SK-N-MC (cell line): Measurements from ENCODE around the gene CLDN22.

ENCODE experiments used
- DNase-seq: peaks from one replicate; pipeline ENCODE4 v3.0.0-alpha.2; 2011; ENCODE audit warnings: low read depth, low spot score
- H3K27ac ChIP-seq: fragments of 200-600 bp; sonication (generic); 2 replicates; pipeline ENCODE4 v1.5.1; 2016; ENCODE audit warnings: mixed run types
- H3K36me3 ChIP-seq: fragments of 200-600 bp; sonication (generic); 2 replicates; pipeline ENCODE4 v1.6.1; 2017; ENCODE audit warnings: antibody characterized with exemption, low read length, mixed read lengths; ENCODE audit not compliant: insufficient read depth
- H3K4me3 ChIP-seq: fragments of 200-600 bp; sonication (generic); 2 replicates; pipeline ENCODE4 v1.5.1; 2016
- H3K9ac ChIP-seq: fragments of 200-600 bp; sonication (generic); 2 replicates; pipeline ENCODE4 v1.8.0; 2017; ENCODE audit warnings: mixed run types, mixed read lengths; ENCODE audit not compliant: insufficient read length
- H3K9me3 ChIP-seq: fragments of 200-600 bp; sonication (generic); 2 replicates; pipeline ENCODE4 v1.6.1; 2017; ENCODE audit warnings: low read depth, mild to moderate bottlenecking, antibody characterized with exemption, low read length, moderate library complexity, mixed read lengths
- EZH2 ChIP-seq: fragments of 200-600 bp; sonication (generic); IDR thresholded peaks from one replicate; pipeline ENCODE4 v1.6.1; 2017; ENCODE audit warnings: antibody characterized with exemption
- FOXP2 ChIP-seq: optimal IDR thresholded peaks from 2 replicates; pipeline ENCODE3; 2011; ENCODE audit warnings: mild to moderate bottlenecking, moderate library complexity; ENCODE audit not compliant: insufficient read depth; ENCODE audit errors: extremely low read length, control extremely low read depth
- POLR2AphosphoS5 ChIP-seq: IDR thresholded peaks from 2 replicates; pipeline ENCODE4 v1.6.1; 2012; ENCODE audit warnings: mild to moderate bottlenecking, low read depth, low read length, borderline replicate concordance

The CLDN22 gene

DNA sequence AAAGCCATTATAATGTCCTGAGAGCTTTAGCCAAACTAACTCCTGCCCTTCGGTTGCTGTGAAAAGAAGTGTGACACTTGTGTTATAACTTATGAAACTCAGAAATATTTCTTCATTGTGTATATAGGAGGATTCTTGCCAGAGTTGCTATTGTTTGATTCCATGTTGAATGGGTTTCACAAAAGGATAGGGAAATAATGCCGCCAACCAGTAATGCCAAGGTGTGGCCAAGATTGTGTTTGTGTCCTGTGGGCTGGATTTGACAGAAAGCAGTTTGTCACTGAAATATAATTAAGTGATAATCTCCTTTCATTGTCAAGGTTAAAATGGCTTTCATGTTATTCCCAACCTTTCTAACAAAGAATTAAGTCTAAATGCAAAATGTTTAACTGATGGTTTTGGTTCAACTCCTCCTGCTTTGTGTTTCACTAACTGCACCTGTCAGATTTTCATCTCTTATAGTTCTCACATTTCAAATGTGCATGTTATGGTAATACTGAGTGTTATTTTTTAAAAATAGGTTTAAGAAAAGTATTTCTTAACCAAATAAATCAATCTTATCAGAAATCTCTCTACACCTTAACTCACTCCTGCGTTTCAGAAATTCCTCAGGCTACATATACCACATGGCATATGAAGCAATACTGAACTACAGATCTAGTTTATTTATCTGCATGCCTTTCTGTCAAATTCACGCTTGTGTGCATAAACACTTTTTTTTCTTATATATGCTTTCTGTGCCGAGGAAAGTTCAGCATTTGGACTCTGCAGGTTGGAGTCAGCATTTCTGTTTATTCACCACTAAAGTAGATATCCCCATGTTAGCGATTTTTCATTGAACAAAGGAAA lies at the start of gene CLDN22:
Gene CLDN22, minus strand, starts transcription at position 66 of the 849 bp plus-strand sequence. Its CDS starts 58 bp downstream, at position 8.
- TF ChIP-seq POLR2AphosphoS5 (no peak), FOXP2 (no peak), EZH2 (no peak)
- no peaks in the 10 kb centered on the region for H3K9me3 ChIP-seq
- no peak for DNase-seq

DNA sequence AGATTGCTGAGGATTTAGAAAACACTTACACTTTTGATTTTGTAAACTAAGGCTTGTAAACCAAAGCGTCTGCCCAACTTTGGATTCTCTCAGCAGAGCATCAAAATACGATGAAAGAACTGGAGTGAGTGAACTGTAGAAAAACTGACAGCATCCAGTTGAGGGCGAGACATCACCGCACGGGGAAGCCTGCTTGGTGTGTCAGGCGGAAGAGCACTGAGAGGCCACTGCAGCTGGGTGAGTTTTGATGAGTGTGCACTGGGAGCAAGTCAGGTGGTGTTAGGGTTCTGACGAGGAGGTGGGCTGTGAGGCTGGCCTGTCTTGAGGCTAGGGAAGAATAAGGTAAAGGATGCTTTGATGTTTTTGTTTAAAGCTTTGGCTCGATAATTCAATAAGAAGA lies 49.0 kb upstream of the CLDN22 start:
- no peak for DNase-seq
- no peak for TF ChIP-seq FOXP2
- TF ChIP-seq POLR2AphosphoS5, result no peak
- no peak for TF ChIP-seq EZH2
- H3K9ac ChIP-seq, result no peak overlapping the region
- no peaks in the 10 kb centered on the region for H3K36me3 ChIP-seq
- no peak overlapping the region for H3K4me3 ChIP-seq
- no peak overlapping the region for H3K27ac ChIP-seq
- H3K9me3 ChIP-seq, result no peaks in the 10 kb centered on the region

More for the DNA sequence above, at the start of gene CLDN22:
- H3K27ac ChIP-seq, result no peak within 1 kb of the TSS
- H3K36me3 ChIP-seq, result no peaks in the 10 kb centered on the region
- no peak within 1 kb of the TSS for H3K4me3 ChIP-seq
- H3K9ac ChIP-seq, result no peak within 1 kb of the TSS

DNA sequence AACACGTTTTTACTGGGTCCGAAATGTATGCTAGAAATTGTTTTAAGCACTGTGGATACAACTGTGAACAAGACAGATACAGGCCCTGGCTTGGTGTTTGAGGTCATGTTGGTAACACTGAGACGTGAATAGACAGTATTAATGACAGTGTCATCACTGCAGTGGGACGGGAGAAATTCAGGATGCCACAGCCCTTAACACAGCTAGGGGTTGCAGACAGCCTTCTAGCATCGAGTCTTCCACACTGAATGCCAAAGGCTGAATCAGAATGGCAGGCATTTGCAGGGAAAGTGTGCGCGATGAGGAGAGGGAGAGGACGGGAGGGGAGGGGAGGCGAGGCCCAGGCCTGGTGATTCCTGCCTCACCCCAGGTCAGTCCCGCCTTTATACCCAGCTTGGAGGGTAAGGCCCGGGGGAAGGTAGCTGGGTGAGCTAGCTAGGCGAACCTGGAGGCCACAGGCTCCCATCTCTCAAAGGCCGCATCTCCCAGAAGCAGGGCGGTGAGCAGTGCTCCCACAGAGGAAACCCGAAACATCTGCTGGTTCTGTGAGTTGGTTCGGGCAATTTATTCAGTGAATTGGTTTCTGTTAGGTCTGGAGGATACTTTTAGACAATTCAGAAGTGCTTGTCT lies 46.2 kb upstream of the CLDN22 start:
- Histone ChIP-seq H3K4me3 (no peak overlapping the region), H3K27ac (no peak overlapping the region), H3K9me3 (no peaks in the 10 kb centered on the region), H3K9ac (no peak overlapping the region), H3K36me3 (no peaks in the 10 kb centered on the region)
- TF ChIP-seq FOXP2, result no peak
- no peak for DNase-seq

DNA sequence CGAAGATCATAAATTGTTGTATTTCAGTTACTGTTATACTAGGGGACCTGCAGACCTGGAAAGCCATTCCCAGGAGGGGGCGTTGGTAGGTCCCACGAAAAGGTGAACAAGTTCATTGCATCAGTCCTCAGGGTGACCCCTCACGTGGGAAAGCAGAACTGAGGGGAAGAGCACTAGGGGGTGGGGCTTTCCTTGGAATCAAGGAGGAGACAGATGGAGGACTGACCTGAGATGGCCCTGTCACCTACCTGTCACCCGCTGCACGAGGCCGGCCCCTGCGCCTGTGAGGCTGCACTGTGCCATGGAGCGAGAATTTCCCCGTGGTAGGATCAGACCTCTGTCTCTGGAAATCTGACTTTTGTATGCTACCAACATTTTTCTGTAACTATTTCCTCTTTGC lies 43.9 kb upstream of the CLDN22 start:
- no peaks in the 10 kb centered on the region for H3K36me3 ChIP-seq
- H3K27ac ChIP-seq, result no peak overlapping the region
- no peak overlapping the region for H3K4me3 ChIP-seq
- H3K9me3 ChIP-seq, result no peaks in the 10 kb centered on the region
- TF ChIP-seq POLR2AphosphoS5, result no peak
- no peak for TF ChIP-seq EZH2
- TF ChIP-seq FOXP2, result no peak
- no peak for DNase-seq
- H3K9ac ChIP-seq, result no peak overlapping the region

DNA sequence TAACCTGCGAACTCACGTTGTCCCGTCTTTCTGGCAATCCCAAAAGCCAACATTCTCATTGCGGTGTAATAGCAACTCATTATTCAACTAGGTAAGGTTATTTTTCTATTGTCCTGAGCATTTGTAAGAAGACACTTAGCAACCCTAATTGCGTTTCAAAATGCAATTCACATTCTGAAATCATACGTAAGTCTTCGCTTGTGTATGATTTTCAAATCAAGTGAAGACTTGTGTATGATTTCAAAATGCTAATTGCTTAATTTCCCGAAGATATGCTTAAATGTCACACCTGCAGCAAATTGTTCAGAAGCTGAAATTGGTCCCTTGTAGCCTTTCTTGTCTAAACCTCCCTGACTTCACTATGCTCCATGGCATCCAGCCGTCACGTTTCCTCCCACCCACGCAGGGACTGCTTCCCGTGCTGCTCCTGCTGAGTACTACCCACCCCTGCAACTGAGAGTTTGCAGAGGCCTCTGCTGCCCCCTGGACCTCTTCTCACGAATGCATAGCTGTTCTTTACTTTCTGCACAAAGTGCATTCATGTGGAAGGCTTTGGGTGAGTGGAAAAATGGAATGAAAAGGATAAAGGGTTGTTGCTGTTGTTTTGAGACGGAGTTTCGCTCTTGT lies 43.0 kb upstream of the CLDN22 start:
- Histone ChIP-seq H3K27ac (no peak overlapping the region), H3K9ac (no peak overlapping the region), H3K36me3 (no peaks in the 10 kb centered on the region), H3K9me3 (no peaks in the 10 kb centered on the region), H3K4me3 (no peak overlapping the region)
- DNase-seq, result peak; percentile 0
- no peak for TF ChIP-seq FOXP2
- TF ChIP-seq EZH2, result no peak
- TF ChIP-seq POLR2AphosphoS5, result no peak

DNA sequence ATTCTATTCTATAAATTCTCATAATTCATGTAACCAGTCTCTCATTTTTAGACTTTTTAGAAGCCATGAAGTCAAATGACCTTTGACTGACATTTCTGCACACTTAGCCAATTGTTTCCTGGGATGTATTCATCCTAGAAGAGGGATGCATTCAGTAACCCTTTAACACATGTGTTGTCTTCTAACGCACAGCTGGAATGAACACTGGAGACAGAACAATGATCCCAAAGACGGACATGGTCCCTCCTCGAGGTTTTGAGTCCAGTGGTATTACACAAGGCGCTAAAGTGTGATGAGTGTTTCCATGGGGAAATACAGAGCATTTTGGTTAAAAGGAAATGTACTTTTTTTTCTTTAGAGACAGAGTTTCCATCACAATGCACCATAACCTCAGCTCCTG lies 42.0 kb upstream of the CLDN22 start:
- H3K9ac ChIP-seq, result no peak overlapping the region
- H3K27ac ChIP-seq, result no peak overlapping the region
- H3K36me3 ChIP-seq, result no peaks in the 10 kb centered on the region
- no peak overlapping the region for H3K4me3 ChIP-seq
- no peak for DNase-seq
- no peak for TF ChIP-seq FOXP2
- H3K9me3 ChIP-seq, result no peaks in the 10 kb centered on the region

DNA sequence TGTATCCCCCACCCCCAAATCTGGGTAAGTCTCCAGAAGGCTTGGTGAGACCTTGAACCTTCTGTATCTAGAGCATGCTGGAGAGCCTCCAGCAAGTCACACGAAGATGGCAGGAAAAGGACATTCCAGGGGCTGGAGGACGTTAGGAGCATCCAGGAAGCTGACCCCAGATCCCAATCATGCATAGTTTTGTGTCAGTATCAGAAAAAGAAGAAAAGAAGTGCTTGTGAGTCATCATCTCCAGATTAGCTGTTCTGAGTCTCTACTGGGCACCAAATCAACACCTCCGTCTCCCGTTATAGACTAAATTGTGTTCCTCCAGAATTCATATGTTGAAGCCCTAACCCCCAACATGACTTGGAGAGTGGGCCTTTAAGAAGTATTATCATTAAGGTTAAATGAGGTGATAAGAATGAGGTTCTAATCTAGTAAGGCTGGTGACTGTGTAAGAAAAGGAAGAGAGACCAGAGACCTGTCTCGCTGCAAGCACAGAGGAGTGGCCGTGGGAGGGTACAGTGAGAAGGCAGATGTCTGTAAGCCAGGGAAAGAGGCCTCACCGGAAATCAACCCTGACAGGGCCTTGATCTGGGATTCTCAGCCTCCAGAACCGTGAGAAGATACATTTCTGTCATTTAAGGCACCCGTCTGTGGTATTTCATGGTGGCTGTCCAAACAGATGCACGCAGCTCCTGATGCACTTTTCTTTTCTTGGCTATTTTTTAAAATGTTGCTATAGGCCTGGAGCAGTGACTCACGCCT lies 40.3 kb upstream of the CLDN22 start:
- DNase-seq, result no peak
- Histone ChIP-seq H3K4me3 (no peak overlapping the region), H3K27ac (no peak overlapping the region), H3K36me3 (no peaks in the 10 kb centered on the region), H3K9ac (no peak overlapping the region), H3K9me3 (no peaks in the 10 kb centered on the region)
- no peak for TF ChIP-seq FOXP2
- TF ChIP-seq POLR2AphosphoS5, result no peak
- TF ChIP-seq EZH2, result no peak

DNA sequence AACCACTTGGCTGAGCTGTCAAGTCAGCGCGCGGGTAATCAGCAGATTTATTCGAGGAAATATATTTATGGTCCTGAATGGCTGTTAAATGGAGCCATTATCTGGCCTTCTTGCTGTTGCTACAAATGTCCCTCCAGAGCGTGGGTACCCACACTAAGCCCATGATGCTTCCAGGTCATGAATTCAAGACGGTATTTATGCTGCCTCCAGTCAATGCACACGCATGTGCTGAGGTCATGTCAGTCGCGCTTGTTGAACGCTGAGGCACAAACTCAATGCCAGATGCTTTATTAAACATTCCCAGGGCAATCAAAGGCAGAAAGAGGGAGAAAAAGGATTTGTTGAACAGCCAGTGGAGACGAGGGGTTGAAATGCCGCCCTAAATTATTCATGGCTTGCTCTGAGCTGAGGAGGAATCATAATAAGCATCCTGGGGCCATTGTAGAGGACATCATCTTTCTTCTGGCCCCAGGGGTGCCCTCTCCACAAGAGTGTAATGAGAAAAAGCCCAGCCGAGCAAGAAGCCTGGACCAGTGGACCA lies 38.2 kb upstream of the CLDN22 start:
- H3K27ac ChIP-seq, result no peak overlapping the region
- H3K4me3 ChIP-seq, result no peak overlapping the region
- DNase-seq, result no peak
- TF ChIP-seq FOXP2 (no peak), EZH2 (no peak), POLR2AphosphoS5 (no peak)
- no peaks in the 10 kb centered on the region for H3K36me3 ChIP-seq
- no peaks in the 10 kb centered on the region for H3K9me3 ChIP-seq
- H3K9ac ChIP-seq, result no peak overlapping the region
